NCI-H2107 treated with DMSO at 0.1 percent for 48 hours (cell line): ENCODE results near the gene GNLY.

ENCODE experiments used
- DNase-seq: peaks from one replicate; lab custom pipeline; 2025; ENCODE audit not compliant: unreplicated experiment; lab: John Stamatoyannopoulos, UW

GNLY gene

GRCh38 chr2:85723707-85724360 is 29.7 kb downstream of the GNLY start:
- no peak for DNase-seq

GRCh38 chr2:85724731-85725181 is 30.6 kb downstream of the GNLY start:
- no peak for DNase-seq

DNA sequence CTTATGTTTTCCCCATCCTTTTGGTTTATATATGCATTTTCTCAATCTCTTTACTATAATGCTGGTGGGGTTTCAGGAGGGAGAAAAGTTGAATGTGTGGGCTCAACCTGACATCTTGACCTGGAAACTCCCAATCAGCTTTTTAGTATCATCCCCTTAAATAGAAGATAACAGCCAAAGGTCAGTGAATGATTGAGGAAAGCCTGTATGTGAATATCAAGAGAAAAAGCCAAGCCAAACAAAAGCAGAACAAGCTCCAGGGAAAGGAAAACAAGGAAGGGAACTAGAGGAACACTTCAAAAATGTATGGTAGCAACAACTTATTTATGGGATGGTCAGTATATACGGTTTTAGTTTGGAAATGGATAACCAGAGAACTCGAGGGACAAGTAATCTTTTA is 31.3 kb downstream of the GNLY start:
- no peak for DNase-seq

DNA sequence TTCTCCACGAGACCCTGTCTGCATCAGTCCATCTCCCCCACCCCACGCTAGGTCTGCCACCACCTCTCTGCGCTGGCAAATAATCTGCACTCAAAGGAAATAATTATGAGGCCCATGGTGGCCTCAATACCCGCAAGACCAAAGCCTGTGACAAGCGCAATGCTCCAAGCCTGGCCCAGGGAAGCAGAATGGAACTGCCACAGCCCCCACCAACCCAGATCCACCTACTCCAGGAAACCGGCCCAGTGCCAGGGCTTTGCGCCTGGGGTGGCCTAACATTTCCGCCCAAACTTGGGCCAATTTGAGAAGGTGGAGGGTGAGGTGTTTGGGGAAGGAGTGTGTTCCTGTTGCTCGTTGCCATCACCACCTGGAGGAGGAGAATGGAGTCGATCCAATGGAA is 33.6 kb downstream of the GNLY start:
- DNase-seq: no peak

DNA sequence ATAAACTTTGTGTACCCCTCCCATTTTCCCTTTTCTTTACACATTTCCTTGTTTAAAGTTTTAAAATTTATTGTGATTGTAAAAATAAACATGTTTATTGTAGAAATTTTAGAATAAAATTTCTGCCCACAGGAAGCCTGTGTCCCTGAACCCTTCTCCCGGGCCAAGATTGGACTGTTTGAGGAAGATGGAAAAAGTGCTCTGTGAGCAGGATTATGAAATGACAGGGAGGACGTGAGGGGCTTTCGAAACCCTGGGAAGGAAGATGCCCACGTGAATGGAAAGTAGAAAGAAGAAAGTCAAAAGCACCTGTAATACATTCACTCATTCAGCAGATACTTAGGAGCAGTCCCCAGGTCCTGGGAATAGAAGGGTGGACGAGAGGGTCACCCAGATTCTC is 34.2 kb downstream of the GNLY start:
- no peak for DNase-seq

GRCh38 chr2:85728883-85729824 is 35.0 kb downstream of the GNLY start:
- peak; percentile 30 for DNase-seq

GRCh38 chr2:85729825-85730510 is 35.8 kb downstream of the GNLY start:
- no peak for DNase-seq

GRCh38 chr2:85730686-85731230 is 36.6 kb downstream of the GNLY start:
- DNase-seq: no peak

GRCh38 chr2:85731606-85732005 is 37.4 kb downstream of the GNLY start:
- no peak for DNase-seq

GRCh38 chr2:85732467-85733120 is 38.4 kb downstream of the GNLY start:
- no peak for DNase-seq

DNA sequence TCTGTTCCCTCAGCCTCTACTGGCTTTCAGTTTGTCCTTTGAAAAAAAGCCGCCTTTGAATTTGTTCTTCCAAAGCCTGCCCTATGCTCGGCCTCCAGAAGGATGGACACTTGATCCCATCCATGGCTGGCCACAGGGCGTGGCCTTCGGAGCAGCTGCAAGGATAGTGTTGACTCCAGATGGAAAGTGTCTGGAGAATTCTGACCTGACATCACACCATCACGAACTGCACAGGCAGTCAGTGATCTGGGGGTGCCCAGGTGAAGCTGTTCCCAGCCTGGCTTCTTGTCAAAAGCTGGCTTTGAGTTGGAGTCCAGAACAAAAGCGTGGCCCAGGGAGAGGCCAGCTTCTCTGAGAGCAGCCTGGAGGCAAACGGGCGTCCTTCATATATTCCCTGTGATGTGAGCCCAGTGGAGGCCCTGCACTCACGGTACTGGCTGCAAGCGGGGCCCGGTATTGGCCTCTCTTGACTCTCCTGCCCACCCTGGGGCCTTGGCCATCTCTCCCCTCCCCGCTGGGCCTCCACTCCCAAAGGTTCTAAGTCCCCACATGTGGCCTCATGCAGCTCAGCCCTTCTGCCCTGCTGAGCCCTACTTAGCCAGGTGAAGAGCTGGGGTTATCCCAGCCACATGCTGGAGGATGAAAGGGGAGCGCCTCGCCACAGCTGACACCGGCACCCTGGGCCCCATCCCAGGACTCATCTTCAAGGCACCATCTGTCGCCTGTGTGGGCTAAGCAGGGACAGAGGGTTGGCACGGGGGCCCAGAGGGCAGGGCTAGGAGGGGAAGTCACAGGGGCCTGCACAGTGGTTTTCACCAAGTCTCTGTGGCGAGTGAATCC is 39.2 kb downstream of the GNLY start:
- DNase-seq: no peak

- DNase-seq: no peak
Measured at GRCh38 chr2:85734015-85734414, 39.9 kb downstream of the GNLY start.

GRCh38 chr2:85734942-85735608 is 40.9 kb downstream of the GNLY start:
- DNase-seq: no peak

DNA sequence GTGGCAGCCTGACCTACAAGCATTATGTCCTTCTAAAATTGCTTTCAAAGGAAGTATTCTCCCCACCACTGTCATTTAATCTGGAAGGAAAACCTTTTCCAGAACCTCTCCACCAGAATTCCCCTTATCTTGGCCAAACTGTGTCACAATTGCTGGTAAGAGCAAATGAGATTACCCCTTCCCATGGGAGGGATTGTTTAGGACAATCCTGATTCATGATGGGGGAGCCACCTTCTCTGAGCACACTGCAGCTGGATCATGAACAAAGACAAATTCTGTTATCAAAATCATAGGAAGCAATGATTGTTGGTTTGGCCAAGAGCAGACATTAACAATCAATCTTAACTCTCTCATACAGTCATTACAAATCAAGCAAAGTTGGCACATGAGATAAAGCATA is 41.5 kb downstream of the GNLY start:
- no peak for DNase-seq

GRCh38 chr2:85736456-85737355 is 42.5 kb downstream of the GNLY start:
- DNase-seq: no peak

DNA sequence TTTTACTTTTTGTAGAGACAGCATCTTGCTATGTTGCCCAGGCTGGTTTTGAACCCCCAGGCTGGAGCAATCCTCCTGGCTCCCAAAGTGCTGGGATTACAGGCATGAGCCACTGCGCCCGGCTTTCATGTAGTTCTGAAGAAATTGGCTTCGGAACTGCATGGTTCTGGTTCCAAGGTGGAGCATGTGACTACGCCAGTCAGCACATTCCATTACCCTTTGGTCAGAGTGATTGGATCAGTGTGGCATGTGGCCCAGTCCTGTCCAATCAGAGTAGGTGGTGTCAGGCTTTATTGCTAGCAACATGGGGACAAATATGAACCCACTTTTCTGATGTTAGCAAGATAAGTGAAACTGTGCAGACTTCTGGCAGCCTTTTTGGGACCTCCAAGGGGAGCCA is 43.3 kb downstream of the GNLY start:
- DNase-seq: no peak

DNA sequence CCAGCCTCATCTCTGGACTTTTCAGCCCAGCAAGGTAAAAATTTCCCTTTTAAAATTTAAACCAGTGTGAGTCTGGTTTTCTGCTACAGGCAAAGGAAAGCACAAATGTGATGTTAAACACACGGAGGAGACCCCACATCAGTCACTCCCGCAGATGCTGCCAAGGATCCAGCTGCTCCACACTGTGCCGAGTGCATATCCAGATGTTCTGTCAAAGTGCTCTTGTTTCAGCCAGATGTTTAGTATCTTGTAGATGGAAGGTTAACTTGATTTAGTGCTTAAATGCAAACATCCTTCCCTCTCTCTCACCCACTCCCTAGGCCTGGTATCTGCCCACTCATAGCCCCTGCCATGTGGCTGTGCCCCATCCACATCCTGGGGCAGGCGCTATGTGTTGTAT is 43.8 kb downstream of the GNLY start:
- no peak for DNase-seq

GRCh38 chr2:85740193-85740592 is 46.0 kb downstream of the GNLY start:
- DNase-seq: no peak
